Activated CD4-positive, alpha-beta T cell treated with anti-CD3 and anti-CD28 coated beads, Interleukin-2, amount 50 U/mL, for 48 hours (primary cell): ENCODE measurements around the gene TRIM69.
"Not testable (repeated sequence)": the region's sequence is repeated elsewhere in the genome, so short reads cannot be mapped to it uniquely, and the experiment has no call there.

Experiments
- DNase-seq, 2 experiments: peaks; one replicate each; pipeline ENCODE4 v3.0.0-alpha.2; 2020

Gene TRIM69

DNA sequence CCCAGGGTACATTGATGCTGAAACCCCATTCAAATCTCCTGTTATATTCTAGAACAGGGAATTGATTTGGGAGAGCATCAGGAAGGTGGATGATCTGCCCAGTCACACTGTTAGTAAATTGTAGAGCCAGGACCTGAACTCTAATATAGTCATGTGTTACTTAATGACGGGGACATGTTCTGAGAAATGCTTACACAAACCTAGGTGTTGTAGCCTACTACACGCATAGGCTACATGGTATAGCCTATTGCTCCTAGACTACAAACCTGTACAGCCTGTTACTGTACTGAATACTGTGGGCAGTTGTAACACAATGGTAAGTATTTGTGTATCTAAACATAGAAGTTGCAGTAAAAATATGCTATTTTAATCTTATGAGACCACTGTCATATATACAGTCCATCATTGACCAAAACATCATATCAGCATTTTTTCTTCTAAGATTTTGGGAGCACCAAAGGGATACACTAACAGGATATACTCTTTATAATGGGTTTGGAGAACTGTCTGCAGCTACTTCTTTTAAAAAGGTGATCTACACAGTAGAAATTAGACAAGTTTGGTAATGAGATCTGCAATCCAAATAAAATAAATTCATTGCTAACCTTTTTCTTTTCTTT is 19.2 kb upstream of the TRIM69 start:
- DNase-seq = no peak

DNA sequence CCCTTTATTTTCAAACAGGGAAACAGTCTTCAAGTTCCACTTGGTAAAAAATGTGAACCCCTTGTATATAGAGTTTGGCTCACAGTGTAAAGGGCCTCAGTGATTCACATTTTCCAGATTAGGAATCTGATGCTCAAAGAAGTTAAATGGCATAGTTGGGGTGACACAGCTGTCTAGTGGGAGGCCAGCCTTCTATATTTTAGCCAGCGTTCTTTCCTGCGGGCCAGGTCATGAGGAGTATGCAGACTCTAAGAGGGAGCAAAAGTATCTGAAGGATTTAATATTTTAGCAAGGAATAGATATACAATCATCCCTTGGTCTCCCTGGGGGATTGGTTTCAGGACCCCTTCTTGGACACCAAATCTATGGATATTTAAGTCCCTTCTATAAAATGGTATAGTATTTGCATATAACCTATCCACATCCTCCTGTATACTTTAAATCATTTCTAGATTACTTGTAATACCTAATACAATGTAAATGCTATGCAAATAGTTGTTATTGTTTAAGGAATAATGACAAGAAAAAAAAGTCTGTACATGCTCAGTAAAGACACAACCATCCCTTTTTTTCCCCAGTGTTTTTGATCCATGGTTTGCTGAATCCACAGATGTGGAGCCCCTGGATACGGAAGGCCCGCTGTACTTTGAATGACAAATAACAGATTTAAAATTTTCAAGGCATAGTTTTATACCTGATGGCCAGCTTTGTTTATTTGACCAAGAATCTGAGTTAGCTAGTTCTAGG is 18.0 kb upstream of the TRIM69 start:
- no peak for DNase-seq

DNA sequence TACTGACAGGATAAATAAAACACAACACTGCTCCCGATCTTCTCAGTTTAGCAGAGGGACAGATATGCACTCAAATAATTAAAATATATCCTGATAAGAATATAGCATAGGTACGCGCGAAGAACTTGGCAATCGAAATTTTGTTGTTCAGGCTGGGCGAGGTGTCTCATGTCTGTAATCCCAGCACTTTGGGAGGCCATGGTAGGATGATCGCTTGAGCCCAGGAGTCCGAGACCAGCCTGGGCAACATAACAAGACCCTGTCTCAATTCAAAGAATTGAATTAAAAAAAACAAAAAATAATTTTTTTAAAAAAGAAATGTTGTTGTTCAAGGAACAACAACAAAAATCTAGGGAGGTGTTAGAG is 17.4 kb upstream of the TRIM69 start:
- no peak for DNase-seq

DNA sequence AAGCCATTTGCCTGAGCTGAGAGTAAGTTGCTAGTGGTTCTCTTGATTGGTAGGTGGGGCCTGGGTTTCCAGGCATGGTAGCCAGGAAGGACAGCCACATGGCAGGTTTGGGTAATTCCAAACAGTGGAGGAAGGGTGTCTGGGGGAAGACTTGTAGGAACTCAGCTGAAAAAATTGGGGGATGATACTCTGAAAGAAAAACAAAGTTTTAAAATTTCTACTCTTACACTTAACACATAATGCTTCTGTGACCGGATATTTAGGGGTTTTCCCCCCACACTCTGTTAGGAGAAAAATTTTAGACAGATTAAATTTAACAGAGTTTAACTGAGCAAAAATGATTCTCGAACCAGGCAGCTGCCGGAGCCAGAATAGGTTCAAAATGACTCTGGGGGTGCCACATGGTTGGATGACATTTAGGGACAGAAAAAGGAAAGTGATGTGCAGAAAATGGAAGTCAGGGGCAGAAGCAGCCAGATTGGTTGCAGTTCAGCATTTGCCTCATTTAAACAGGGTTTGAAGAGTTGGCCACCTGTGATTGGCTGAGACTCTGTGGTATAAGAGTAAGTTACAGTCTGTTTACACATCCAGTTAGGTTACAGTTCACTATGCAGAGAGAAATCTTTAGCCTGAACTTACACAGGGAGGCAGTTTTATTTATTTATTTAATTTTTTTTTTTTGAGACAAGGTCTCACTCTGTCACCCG is 16.9 kb upstream of the TRIM69 start:
- peak; percentile 70 to 79 for DNase-seq

DNA sequence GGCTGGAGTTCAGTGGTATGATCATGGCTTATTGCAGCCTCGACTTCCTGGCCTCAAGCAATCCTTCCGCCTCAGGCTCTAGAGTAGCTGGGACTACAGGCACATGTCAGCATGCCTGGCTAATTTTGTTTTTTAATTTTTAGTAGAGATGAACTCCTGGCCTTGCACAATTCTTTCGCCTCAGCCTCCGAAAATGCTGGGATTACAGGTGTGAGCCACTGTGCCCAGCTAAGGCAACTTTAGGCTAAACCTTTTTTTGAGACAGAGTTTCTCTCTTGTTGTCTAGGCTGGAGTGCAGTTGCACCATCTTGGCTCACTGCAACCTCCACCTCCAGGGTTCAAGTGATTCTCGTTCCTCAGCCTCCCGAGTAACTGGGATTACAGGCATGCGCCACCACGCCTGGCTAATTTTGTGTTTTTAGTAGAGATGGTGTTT is 16.3 kb upstream of the TRIM69 start:
- peak in 1 of 2 experiments; percentile 51 for DNase-seq

DNA sequence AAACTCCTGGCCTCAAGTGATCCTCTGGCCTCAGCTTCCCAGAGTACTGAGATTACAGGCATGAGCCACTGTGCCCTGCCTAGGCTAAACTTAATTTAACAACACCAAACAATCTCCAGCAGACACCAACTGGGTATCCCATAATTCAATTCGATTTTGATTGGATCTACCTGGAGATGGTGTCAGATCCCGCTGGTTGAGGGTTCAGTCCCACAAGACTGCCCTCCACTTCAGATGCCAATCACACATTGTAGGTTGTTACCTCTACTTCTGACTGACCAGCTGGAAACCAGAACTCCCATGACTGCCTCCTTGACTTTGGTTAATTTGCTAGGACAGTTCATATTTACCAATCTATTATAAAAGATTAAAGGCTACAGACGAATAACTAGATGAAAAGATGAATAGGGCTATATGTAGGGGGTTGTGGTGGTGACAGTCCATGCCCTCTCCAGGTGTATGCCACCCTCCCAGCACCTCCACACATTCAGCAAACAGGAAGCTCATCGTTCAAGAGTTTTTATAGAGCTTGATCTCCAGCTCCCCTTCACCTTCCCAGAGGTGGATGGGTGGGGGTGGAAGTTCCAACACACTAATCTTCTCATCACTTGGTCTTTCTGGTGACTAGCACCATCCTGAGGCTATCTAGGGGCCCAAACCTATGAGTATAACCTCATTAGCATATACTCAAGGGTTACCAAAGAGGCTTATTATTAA is 15.7 kb upstream of the TRIM69 start:
- DNase-seq = peak in 1 of 2 experiments; percentile 50

DNA sequence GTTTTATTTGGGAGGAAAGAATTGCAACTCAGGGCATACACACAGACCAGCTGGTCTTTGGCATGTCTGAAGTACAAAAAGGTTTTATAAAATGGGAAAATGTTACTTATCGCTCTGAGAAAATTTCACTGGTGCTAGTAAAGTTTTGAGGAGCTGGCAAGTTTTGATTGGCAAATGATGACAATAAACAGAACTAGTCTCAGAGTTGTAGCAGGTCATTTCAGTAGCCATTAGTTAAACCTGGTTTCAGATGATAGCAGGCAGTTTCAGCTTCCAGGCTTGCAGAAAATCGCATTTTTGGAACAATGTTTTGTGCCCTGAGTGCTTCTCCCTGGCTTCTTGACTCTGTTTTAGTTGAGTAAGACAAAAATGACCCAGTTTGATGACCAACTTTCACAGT is 14.3 kb upstream of the TRIM69 start:
- no peak for DNase-seq

DNA sequence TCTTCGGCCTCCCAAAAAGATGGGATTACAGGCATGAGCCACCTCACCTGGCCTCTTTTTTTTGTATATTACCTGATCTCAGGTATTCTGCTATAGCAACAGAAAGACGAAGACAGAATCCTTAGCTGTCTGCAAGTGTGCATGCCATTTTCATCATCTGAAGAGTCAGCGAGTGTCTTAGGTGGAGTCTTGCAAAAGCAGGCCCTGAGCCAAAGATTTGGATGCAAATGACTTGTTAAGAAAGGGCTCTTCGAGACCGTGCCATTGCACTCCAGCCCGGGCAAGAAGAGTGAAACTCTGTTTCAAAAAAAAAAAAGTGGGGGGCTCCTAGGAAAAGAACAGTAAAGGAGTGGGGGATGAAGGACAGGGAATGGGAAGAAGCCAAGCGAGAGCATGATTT is 10.2 kb upstream of the TRIM69 start:
- DNase-seq = no peak

DNA sequence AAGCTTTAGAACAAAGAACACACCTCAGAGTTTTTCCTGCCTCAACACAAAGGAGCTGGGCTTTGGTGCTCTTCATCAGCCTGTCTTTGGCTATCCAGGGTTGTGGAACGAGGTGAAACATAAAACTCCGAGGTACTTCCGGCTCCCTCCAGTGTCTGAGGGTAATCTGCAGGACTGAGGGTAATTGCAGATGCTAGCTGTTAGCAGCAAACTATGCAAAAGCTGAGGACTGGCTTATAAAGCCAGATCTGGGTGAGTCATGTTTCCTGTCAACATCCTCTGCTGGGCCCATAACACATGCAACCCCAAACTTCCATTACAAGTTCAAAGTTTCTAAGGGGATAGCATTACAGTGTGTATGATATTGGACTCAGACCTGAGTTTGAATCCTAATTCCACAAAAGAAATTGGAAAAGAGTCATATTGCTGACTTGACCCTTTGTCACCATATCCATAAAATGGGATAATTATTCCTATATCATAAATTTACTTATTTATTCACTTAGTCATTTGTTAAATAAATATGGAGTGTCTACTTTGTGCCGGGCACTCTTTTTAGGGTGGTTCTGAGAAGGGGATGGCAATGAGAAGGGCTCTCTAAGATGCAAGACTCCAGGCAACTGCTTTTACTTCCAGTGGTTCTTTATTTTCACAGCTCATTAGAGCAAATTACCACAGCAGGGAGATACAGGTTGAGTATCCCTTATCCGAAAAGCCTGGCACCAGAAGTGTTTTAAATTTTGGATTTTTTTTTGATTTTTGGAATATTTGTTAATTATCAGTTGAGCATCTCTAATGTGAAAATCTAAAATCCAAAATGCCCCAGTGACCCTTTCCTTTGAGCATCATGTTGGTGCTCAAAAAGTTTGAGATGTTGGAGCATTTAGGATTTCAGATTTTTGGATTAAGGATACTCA is 9.5 kb upstream of the TRIM69 start:
- DNase-seq = peak; percentile 59 to 68

DNA sequence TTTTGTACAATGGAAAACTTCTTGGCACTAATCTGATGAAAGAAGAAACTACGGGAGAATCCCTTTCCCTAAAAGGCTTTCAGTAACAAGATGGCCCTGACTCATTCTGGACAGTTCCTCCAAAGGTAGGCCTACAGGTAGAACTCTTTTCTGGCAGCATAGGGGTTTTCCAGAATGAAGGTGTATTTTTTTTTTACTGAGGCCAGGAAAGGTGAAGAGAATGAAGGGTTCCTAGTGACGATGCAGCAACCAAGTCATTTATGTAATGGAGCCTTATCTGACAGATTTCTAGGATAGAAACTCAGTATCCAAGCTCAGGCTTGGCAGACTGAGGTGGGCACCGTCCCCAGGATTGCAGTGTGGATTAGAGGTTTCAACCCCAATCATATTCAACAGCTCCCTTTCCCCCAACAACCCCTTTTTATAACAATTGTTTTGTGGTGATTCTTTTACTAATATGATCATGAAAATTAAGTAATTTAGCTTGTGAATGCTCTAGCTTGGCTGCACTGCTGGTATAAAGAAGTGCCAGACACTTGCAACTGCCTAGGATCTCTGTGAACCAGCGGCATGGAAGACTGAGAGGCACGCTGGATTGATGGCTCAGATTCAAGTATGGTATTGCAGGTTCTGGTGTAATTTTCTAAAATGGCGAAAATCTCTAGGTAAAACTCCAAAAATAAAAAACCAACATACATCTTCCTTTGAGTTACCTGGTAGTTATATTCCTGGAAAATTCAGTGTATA is 8.7 kb upstream of the TRIM69 start:
- DNase-seq = no peak

DNA sequence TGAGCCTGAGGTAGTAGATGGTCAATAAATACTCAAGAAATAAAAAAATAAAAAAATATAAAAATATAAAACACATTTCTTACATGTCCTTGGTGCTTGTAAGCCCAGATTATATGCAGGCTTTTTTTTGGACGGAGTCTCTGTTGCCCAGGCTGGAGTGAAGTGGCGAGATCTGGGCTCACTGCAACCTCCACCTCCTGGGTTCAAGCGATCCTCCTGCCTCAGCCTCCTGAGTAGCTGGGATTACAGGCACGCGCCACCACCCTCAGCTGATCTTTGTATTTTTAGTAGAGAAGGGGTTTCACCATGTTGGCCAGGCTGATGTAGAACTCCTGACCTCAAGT is 8.1 kb upstream of the TRIM69 start:
- not testable (repeated sequence) for DNase-seq

DNA sequence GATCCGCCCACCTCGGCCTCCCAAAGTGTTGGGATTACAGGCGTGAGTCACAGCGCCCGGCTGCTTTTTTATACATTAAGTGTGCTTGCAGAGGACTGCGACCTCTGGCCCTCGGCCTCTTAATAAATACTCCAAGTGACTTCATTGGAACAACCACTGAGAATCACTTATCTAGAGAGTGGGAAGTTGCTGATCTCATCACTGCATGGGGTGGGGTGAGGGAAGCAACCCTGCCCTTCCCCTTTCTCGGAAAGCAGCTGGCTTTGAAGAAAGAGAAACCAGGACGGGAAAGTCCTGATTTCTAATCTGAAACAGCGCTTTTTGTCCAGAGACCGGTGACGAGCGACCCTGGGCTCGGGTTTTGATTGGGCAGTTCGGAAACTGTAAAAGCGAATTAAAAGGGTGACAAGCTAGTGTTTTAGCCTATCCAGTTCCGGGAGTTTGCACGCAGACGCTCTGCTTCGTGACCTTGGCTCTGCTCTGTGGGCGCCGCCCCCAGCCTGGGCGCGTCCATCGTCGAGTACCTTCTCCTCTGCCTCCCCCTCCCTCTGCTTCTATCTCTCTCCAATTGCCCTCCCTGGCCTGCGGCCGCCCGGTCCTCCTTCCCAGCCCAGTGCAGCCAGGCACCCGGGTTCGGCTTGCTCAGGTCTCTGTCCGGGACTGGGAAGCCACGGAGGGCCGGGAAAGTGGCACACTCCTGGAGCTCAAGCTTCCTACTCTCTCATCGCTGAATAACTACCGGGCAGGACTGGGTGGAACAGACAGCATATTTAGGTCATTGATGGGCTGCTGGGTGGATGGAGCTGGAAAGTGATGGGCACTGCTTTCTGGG is 7.5 kb upstream of the TRIM69 start:
- peak; percentile 92 to 95 for DNase-seq

DNA sequence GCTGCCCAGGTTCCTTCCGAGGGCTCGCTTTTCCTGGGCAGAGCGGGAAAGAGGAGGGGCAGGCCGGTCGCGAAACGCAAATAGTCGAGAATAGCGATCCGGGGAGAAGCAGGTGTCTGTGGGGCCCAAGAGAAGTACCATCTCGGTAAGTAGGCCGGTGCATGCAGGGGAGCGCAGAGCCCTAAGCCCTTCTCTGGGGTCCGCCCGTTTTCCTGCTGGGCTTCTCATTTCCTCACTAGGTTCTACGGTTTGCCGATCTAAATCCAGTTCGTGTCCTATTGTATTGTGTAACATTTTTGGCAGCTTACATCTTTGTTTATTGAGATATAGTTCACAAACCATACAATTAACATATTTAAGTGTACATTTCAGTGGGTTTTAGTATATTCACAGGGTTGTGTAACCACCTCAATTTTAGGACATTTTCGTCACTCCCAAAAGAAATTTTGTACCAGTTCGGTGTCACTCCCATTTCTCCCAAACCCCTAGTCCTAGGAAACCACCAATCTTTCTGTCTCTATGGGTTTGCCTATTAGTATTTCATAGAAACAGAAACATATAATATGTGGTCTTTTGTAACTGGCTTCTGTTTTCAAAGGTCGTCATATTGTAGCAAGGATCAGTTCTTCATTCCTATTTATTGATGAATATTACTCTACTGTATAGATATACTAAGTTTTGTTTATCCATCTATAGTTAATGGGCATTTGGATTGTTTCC is 6.8 kb upstream of the TRIM69 start:
- DNase-seq = peak in 1 of 2 experiments; percentile 58

DNA sequence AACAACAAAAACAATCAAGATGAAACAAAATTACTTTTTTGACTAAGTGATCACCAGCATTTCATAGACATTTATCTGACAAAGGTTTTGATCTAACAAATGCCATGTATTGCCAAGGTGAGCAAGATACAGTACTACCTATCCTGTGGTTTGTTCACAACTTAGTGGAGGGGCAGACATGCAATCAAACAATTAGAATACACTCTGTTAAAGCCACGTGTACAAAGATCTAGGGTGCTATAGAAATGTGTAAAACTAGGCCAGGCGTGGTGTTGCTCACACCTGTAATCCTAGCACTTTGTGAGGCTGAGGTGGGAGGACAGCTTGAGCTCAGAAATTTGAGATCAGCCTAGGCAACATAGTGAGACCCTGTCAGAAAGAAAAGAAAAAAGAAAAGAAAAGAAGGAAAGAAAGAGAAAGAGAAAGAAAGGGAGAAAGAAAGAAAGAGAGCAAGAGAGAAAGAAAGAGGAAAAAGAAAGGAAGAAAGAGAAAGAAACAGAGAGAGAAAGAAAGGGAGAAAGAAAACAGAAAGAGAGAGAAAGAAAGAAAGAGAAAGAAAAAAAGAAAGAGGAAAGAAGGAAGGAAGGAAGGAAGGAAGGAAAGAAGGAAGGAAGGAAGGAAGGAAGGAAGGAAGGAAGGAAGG is 1.4 kb upstream of the TRIM69 start:
- DNase-seq = no peak

DNA sequence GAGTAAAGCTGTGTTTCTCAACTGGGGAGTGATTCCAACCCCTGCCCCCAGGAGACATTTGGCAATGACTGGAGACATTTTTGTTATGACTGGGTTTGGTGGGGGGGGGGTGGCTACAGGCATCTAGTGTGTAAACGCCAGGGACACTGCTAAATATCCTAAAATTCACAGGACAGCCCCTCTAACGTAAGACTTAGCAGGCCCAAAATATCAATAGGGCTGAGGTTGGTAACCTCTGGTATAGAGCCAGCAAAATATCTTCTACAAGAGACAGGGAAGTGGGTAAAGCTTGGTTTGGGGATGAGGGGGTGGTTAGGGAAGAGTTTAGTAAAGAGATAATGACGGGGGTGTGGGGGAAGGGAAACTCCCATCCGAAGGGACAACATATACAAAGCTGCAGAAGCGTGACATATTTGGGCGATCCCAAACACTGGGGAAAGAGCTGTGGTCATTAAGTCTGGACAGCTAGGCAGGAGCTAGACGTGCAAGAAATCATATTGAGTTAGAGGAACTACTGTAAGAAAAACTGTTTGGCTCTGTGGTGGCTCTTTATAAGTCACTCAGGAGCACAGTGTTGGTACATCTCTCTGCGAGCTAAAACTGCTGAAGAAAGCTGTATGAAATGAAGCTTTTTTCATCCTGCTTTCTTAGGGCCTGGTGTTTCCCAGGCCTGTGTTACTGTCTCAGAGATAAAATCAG is 697 bp upstream of the TRIM69 start:
- DNase-seq = peak; percentile 69 to 76

DNA sequence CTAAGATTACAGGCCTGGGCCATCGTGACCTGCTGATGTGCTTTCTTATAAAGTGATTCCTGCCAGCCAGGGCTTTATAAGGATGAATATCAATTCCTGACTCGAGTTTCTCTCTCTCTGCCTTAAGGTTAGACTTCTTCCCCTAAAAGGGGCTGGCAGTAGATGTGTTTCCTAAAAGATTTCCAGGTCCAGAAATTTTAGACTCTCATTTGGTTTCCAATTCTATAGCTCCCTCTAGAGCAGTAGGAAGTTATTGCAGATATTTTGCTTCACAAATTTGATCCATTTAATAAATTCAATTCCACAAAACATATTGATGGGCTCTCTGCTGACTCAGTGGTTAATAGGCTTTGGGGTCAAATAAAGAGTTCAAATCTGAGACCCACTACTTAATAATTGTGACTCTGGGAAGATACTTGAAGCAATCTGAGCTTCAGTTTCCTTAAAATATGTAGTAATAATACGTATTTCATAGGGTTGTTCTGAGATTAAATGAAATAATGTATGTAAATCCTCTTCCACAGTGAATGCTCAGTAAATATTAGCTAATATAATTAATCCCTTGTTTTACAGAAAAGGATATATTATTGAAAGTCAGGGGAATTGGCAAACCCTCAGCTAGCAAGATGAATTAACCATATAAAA is 2.1 kb downstream of the TRIM69 start:
- no peak for DNase-seq

DNA sequence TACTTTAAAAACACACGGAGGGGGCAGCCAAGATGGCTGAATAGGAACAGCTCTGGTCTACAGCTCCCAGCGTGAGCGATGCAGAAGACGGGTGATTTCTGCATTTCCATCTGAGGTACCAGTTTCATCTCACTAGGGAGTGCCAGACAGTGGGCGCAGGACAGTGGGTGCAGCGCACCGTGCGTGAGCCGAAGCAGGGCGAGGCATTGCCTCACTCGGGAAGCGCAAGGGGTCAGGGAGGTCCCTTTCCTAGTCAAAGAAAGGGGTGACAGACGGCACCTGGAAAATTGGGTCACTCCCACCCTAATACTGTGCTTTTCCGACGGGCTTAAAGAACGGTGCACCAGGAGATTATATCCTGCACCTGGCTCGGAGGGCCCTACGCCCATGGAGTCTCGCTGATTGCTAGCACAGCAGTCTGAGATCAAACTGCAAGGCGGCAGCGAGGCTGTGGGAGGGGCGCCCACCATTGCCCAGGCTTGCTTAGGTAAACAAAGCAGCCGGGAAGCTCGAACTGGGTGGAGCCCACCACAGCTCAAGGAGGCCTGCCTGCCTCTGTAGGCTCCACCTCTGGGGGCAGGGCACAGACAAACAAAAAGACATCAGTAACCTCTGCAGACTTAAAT is 3.0 kb downstream of the TRIM69 start:
- DNase-seq = not testable (repeated sequence)

DNA sequence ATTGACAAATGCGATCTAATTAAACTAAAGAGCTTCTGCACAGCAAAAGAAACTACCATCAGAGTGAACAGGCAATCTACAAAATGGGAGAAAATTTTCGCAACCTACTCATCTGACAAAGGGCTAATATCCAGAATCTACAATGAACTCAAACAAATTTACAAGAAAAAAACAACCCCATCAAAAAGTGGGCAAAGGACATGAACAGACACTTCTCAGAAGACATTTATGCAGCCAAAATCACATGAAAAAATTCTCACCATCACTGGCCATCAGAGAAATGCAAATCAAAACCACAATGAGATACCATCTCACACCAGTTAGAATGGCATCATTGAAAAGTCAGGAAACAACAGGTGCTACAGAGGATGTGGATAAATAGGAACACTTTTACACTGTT is 7.1 kb downstream of the TRIM69 start:
- DNase-seq = not testable (repeated sequence)
